Measurements from ENCODE around the gene BTBD7.

DNA sequence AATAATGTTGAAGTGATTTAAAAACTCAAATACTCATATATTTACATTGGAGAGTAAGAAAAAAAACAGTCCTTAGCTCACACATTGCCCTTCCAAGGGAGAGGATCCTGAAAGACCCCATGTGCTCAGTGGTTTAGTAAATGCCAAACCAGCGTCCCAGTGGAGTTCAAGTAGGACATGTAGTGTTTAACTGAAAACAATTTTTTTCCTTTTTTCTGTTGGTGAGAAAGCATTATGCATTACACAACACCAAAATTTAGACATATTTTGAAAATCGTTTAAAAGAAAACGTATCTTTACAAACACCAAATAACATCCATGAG, 92.2 kb downstream of the BTBD7 start:
- no peak for TF ChIP-seq ZNF565 (CRISPR knock-in tag; conservative IDR thresholded peaks at IDR 0.05; ENCODE audit: low read depth)
- no peak for TF ChIP-seq ZNF8 (CRISPR knock-in tag; IDR thresholded peaks at IDR 0.05)
